ENCODE results near the gene FBXO28.

The FBXO28 gene

GRCh38 chr1:224160171-224160682, 46.3 kb downstream of the FBXO28 start:
- DNase-seq: no peak

- DNase-seq: no peak
Observed at GRCh38 chr1:224162768-224163167, 48.9 kb downstream of the FBXO28 start.

GRCh38 chr1:224163311-224163710, 49.4 kb downstream of the FBXO28 start:
- no peak for DNase-seq

GRCh38 chr1:224168859-224169380, 55.0 kb downstream of the FBXO28 start:
- DNase-seq: no peak

- no peak for DNase-seq
Observed at GRCh38 chr1:224169718-224170270, 55.9 kb downstream of the FBXO28 start.

- DNase-seq: no peak
Observed at GRCh38 chr1:224170343-224170742, 56.4 kb downstream of the FBXO28 start.

GRCh38 chr1:224170748-224171478, 57.0 kb downstream of the FBXO28 start:
- DNase-seq: no peak

GRCh38 chr1:224172229-224172628, 58.3 kb downstream of the FBXO28 start:
- DNase-seq: no peak

GRCh38 chr1:224173523-224173922, 59.6 kb downstream of the FBXO28 start:
- DNase-seq: no peak

GRCh38 chr1:224175617-224176016, 61.7 kb downstream of the FBXO28 start:
- no peak for DNase-seq

- DNase-seq: no peak
Observed at GRCh38 chr1:224177356-224177999, 63.6 kb downstream of the FBXO28 start.

GRCh38 chr1:224178894-224179293, 65.0 kb downstream of the FBXO28 start:
- no peak for DNase-seq

GRCh38 chr1:224180783-224181452, 67.0 kb downstream of the FBXO28 start:
- no peak for DNase-seq

GRCh38 chr1:224181453-224181810, 67.5 kb downstream of the FBXO28 start:
- no peak for DNase-seq

- DNase-seq: peak; percentile 22
Observed at GRCh38 chr1:224182057-224182865, 68.3 kb downstream of the FBXO28 start.

- DNase-seq: peak; percentile 76
Observed at GRCh38 chr1:224182866-224183590, 69.1 kb downstream of the FBXO28 start, which contains the start of gene DEGS1. TSS of gene DEGS1 (plus strand) at chr1:224183240. CDS start at chr1:224183337, 97 bp downstream.

GRCh38 chr1:224183591-224184312, 69.8 kb downstream of the FBXO28 start:
- DNase-seq: peak; percentile 39

GRCh38 chr1:224185208-224185607, 71.3 kb downstream of the FBXO28 start:
- no peak for DNase-seq

- no peak for DNase-seq
Observed at GRCh38 chr1:224188286-224188685, 74.4 kb downstream of the FBXO28 start.

GRCh38 chr1:224189561-224189960, 75.7 kb downstream of the FBXO28 start:
- DNase-seq: no peak

Data from effector CD8-positive, alpha-beta T cell (primary cell).